HL-60 (cell line): ENCODE results near the gene ZNF77.

Experiments used
- DNase-seq, 2 experiments: peaks; one replicate each; pipeline ENCODE4 v3.0.0-alpha.2; 2010 to 2020; ENCODE audit warnings: low read depth in 1 of 2, low spot score in 1 of 2
- H3K27ac ChIP-seq: fragments of 250-450 bp; sonication (Bioruptor Pico); replicated peaks from 2 replicates; pipeline ENCODE4 v1.5.1; 2020; ENCODE audit warnings: mild to moderate bottlenecking, moderate library complexity
- H3K27me3 ChIP-seq: fragments of 250-450 bp; sonication (Bioruptor Pico); 2 replicates; pipeline ENCODE4 v1.5.1; 2021; ENCODE audit warnings: mild to moderate bottlenecking, moderate library complexity; ENCODE audit not compliant: insufficient read depth, poor library complexity, severe bottlenecking
- H3K4me3 ChIP-seq: replicated peaks from 2 replicates; pipeline ENCODE4 v1.5.1; 2011; ENCODE audit warnings: mild to moderate bottlenecking, control low read depth, low read length; ENCODE audit not compliant: insufficient read depth
- CTCF ChIP-seq: IDR thresholded peaks from one replicate; pipeline ENCODE4 v1.5.1; 2011; ENCODE audit warnings: low read length, control low read depth, inconsistent platforms; ENCODE audit not compliant: insufficient read depth
- GABPA ChIP-seq: IDR thresholded peaks from 2 replicates; pipeline ENCODE4 v1.6.1; 2012; ENCODE audit warnings: low read depth
- POLR2AphosphoS5 ChIP-seq: IDR thresholded peaks from 2 replicates; pipeline ENCODE4 v1.6.1; 2012; ENCODE audit warnings: low read depth
- REST ChIP-seq: IDR thresholded peaks from 2 replicates; pipeline ENCODE4 v1.6.1; 2012; ENCODE audit warnings: low read depth; ENCODE audit not compliant: insufficient replicate concordance
- SPI1 ChIP-seq: IDR thresholded peaks from 2 replicates; pipeline ENCODE4 v1.6.1; 2012; ENCODE audit warnings: low read depth, mild to moderate bottlenecking, borderline replicate concordance

ZNF77 gene

GRCh38 chr19:2885736-2886135, 59.0 kb downstream of the ZNF77 start:
- H3K27me3 ChIP-seq: no peaks in the 10 kb centered on the region
- TF ChIP-seq CTCF (no peak), REST (no peak), POLR2AphosphoS5 (no peak)
- H3K4me3 ChIP-seq: no peak overlapping the region
- DNase-seq: no peak
- H3K27ac ChIP-seq: no peak overlapping the region

GRCh38 chr19:2883686-2884439, 60.9 kb downstream of the ZNF77 start:
- no peak for TF ChIP-seq REST
- TF ChIP-seq CTCF: no peak
- TF ChIP-seq POLR2AphosphoS5: no peak
- TF ChIP-seq GABPA: no peak
- no peak for TF ChIP-seq SPI1
- Histone ChIP-seq H3K27me3 (no peaks in the 10 kb centered on the region), H3K27ac (no peak overlapping the region), H3K4me3 (no peak overlapping the region)
- no peak for DNase-seq
